GM23248 (cell line): Measurements from ENCODE around the gene SGK1. TPM values are rescaled to one million over a fixed set of nuclear protein-coding genes. Genes with fewer than 3 reads are reported as not detected.

Experiments
- DNase-seq: peaks from one replicate; pipeline ENCODE4 v3.0.0-alpha.2; 2015
- H2AFZ ChIP-seq: fragments of 200-600 bp; sonication (generic); 2 replicates; pipeline ENCODE4 v1.6.1; 2016; ENCODE audit warnings: antibody characterized with exemption
- H3F3A ChIP-seq: fragments of 200-600 bp; sonication (generic); 2 replicates; pipeline ENCODE4 v1.6.1; 2016; ENCODE audit warnings: mild to moderate bottlenecking, antibody characterized with exemption, mixed run types; ENCODE audit not compliant: insufficient read depth
- H3K27ac ChIP-seq: fragments of 200-600 bp; sonication (generic); 2 replicates; pipeline ENCODE4 v1.5.1; 2016; ENCODE audit warnings: mild to moderate bottlenecking
- H3K27me3 ChIP-seq: fragments of 200-600 bp; sonication (generic); replicated peaks from 2 replicates; pipeline ENCODE4 v1.6.1; 2016; ENCODE audit warnings: mild to moderate bottlenecking; ENCODE audit not compliant: insufficient read depth
- H3K36me3 ChIP-seq: fragments of 200-600 bp; sonication (generic); 2 replicates; pipeline ENCODE4 v1.6.1; 2016; ENCODE audit warnings: low read depth, mild to moderate bottlenecking
- H3K4me1 ChIP-seq: fragments of 200-600 bp; sonication (generic); 2 replicates; pipeline ENCODE4 v1.6.1; 2016; ENCODE audit warnings: mild to moderate bottlenecking; ENCODE audit not compliant: insufficient read depth
- H3K4me2 ChIP-seq: fragments of 200-600 bp; sonication (generic); one replicate; pipeline ENCODE4 v1.6.1; 2016; ENCODE audit warnings: mild to moderate bottlenecking; ENCODE audit not compliant: unreplicated experiment
- H3K4me3 ChIP-seq: fragments of 200-600 bp; sonication (generic); 2 replicates; pipeline ENCODE4 v1.5.1; 2016; ENCODE audit warnings: mild to moderate bottlenecking
- H3K79me2 ChIP-seq: fragments of 200-600 bp; sonication (generic); 2 replicates; pipeline ENCODE4 v1.6.1; 2016; ENCODE audit warnings: mild to moderate bottlenecking; ENCODE audit not compliant: insufficient read depth
- H3K9ac ChIP-seq: fragments of 200-600 bp; sonication (generic); 2 replicates; pipeline ENCODE4 v1.6.1; 2016; ENCODE audit warnings: mild to moderate bottlenecking
- H3K9me2 ChIP-seq: fragments of 200-600 bp; sonication (generic); 2 replicates; pipeline ENCODE4 v1.6.1; 2016; ENCODE audit warnings: mixed run types, mild to moderate bottlenecking, moderate library complexity; ENCODE audit not compliant: insufficient read depth
- H3K9me3 ChIP-seq: fragments of 200-600 bp; sonication (generic); one replicate; pipeline ENCODE4 v1.6.1; 2017; ENCODE audit warnings: low read depth
- H4K20me1 ChIP-seq: fragments of 200-600 bp; sonication (generic); 2 replicates; pipeline ENCODE4 v1.6.0; 2016; ENCODE audit not compliant: insufficient read depth
- EZH2 ChIP-seq: fragments of 200-600 bp; sonication (generic); IDR thresholded peaks from 2 replicates; pipeline ENCODE4 v1.6.1; 2018; ENCODE audit warnings: antibody characterized with exemption, mild to moderate bottlenecking; ENCODE audit not compliant: insufficient read depth, poor library complexity, severe bottlenecking
- EZH2phosphoT487 ChIP-seq: fragments of 200-600 bp; sonication (generic); IDR thresholded peaks from 2 replicates; pipeline ENCODE4 v1.6.1; 2018; ENCODE audit warnings: antibody characterized with exemption, moderate library complexity, mild to moderate bottlenecking, low read depth; ENCODE audit not compliant: insufficient read depth
- WGBS, 2 experiments: methylation state at CpG; one replicate each; pipeline ENCODE4 v1.1.6; 2015 to 2017; ENCODE audit warnings: low lambda C conversion rate in 2 of 2, low coverage in 1 of 2; ENCODE audit errors: missing lambda C conversion rate in 2 of 2; 5-methylcytosine and 5-hydroxymethylcytosine counted together
- in situ Hi-C: fragments of 300-500 bp; cut with MboI; formaldehyde crosslinking; loops from 2 replicates; pipeline ENCODE4 v1.15.0; 2020
- polyA plus RNA-seq: library from polyadenylated mRNA; unstranded; fragments of >200 nt; fragmentation: Nextera tagmentation; extraction: Ambion mirVana; gene quantifications from 2 replicates; pipeline ENCODE4 v1.2.1, GENCODE V29; 2016
- total RNA-seq: library from RNA; depleted of rRNA; stranded (reverse); fragments of >200 nt; shearing (Covaris generic); gene quantifications from 2 replicates; pipeline ENCODE4 v1.2.3, GENCODE V29; 2014

SGK1 gene
- total and polyA plus RNA-seq, 2 experiments from 2014 or later, result 134 to 228 TPM

- Histone ChIP-seq H3F3A (peaks cover 17% of the 10 kb centered on the region), H3K9me3 (no peaks in the 10 kb centered on the region), H3K9me2 (no peaks in the 10 kb centered on the region), H3K4me1 (peaks cover 24% of the 10 kb centered on the region), H3K79me2 (no peaks in the 10 kb centered on the region), H3K27ac (no peak overlapping the region), H3K27me3 (no peaks in the 10 kb centered on the region), H2AFZ (no peak overlapping the region), H3K4me3 (no peak overlapping the region), H3K9ac (no peak overlapping the region), H3K4me2 (no peak overlapping the region), H3K36me3 (no peaks in the 10 kb centered on the region), H4K20me1 (no peaks in the 10 kb centered on the region)
- 78 to 82% methylated on average over 3 of the region's 3 CpGs for WGBS, 2 experiments
- TF ChIP-seq EZH2 (no peak), EZH2phosphoT487 (no peak)
- in situ Hi-C loops, result no loop called here
- DNase-seq, result peak; percentile 30
Measured at GRCh38 chr6:134299236-134299635, 18.7 kb downstream of the SGK1 start.

GRCh38 chr6:134296762-134297161 is 21.1 kb downstream of the SGK1 start:
- WGBS, 2 experiments, result 97 to 98% methylated on average over 7 of the region's 7 CpGs
- no peak overlapping the region for H3K9ac ChIP-seq

GRCh38 chr6:134295953-134296553 is 21.9 kb downstream of the SGK1 start:
- Histone ChIP-seq H3K79me2 (no peaks in the 10 kb centered on the region), H3K4me3 (peak overlapping the region; percentile 8; the same call in 1 of the 2 replicates), H3K9me2 (no peaks in the 10 kb centered on the region), H3F3A (peaks cover 11% of the 10 kb centered on the region), H3K4me1 (peaks cover 14% of the 10 kb centered on the region), H3K27ac (peak overlapping the region; percentile 81), H3K27me3 (no peaks in the 10 kb centered on the region), H3K9ac (peak overlapping the region; percentile 51), H2AFZ (no peak overlapping the region), H4K20me1 (no peaks in the 10 kb centered on the region), H3K4me2 (peak overlapping the region; percentile 0), H3K9me3 (no peaks in the 10 kb centered on the region), H3K36me3 (no peaks in the 10 kb centered on the region)
- WGBS, 2 experiments, result 10 to 12% methylated on average over 6 of the region's 6 CpGs
- in situ Hi-C loops, result no loop called here
- TF ChIP-seq EZH2phosphoT487 (no peak), EZH2 (no peak)
- peak; percentile 96 for DNase-seq

More at GRCh38 chr6:134296762-134297161, 21.1 kb downstream of the SGK1 start:
- H3K79me2 ChIP-seq, result no peaks in the 10 kb centered on the region
- no peak for DNase-seq
- H2AFZ ChIP-seq, result no peak overlapping the region
- no peak for TF ChIP-seq EZH2
- TF ChIP-seq EZH2phosphoT487, result no peak
- no peaks in the 10 kb centered on the region for H3K9me2 ChIP-seq
- no peaks in the 10 kb centered on the region for H3K27me3 ChIP-seq
- H3K9me3 ChIP-seq, result no peaks in the 10 kb centered on the region
- no peak overlapping the region for H3K4me2 ChIP-seq
- H3K4me1 ChIP-seq, result peaks cover 14% of the 10 kb centered on the region
- peaks cover 11% of the 10 kb centered on the region for H3F3A ChIP-seq
- H3K4me3 ChIP-seq, result no peak overlapping the region
- in situ Hi-C loops, result no loop called here
- H4K20me1 ChIP-seq, result no peaks in the 10 kb centered on the region
- peak overlapping the region; percentile 81; the same call in 1 of the 2 replicates for H3K27ac ChIP-seq
- H3K36me3 ChIP-seq, result no peaks in the 10 kb centered on the region

- Histone ChIP-seq H3K79me2 (no peaks in the 10 kb centered on the region), H3K4me3 (no peak overlapping the region), H3F3A (peaks cover 27% of the 10 kb centered on the region), H3K9me3 (no peaks in the 10 kb centered on the region), H4K20me1 (no peaks in the 10 kb centered on the region), H2AFZ (no peak overlapping the region), H3K9ac (no peak overlapping the region), H3K36me3 (no peaks in the 10 kb centered on the region), H3K4me2 (no peak overlapping the region), H3K27me3 (no peaks in the 10 kb centered on the region), H3K4me1 (peaks cover 25% of the 10 kb centered on the region), H3K27ac (no peak overlapping the region), H3K9me2 (no peaks in the 10 kb centered on the region)
- no peak for TF ChIP-seq EZH2phosphoT487
- no peak for TF ChIP-seq EZH2
- 96 to 100% methylated on average over 3 of the region's 3 CpGs for WGBS, 2 experiments
- no peak for DNase-seq
- in situ Hi-C loops, result no loop called here
Measured at GRCh38 chr6:134293659-134294161, 24.2 kb downstream of the SGK1 start.
